IMR-90 (cell line): Measurements from ENCODE around the gene GSG1L. TPM values are rescaled to one million over a fixed set of nuclear protein-coding genes. Genes with fewer than 3 reads are reported as not detected.

Experiments
- ATAC-seq: fragments of 200-7000 bp; cut with Tn5 transposase; 2 replicates; pipeline ENCODE4 v1.9.1; 2020; ENCODE audit warnings: low read depth, mild to moderate bottlenecking, moderate library complexity
- BruUV-seq: library from RNA; stranded (reverse); fragments of 400-500 nt; replicated peaks from 2 replicates; lab custom pipeline; 2021; lab: Mats Ljungman, UMichigan
- CTCF ChIA-PET: fragments of 300-600 bp; formaldehyde crosslinking; extraction: SDS; loops from one replicate; lab custom pipeline; 2021; ENCODE audit warnings: antibody characterized with exemption; lab: Yijun Ruan, JAX
- POLR2A ChIA-PET: fragments of 300-600 bp; sonication (Branson Sonifier 250); formaldehyde crosslinking; loops from one replicate; lab custom pipeline; 2022; ENCODE audit warnings: antibody characterized with exemption; ENCODE audit not compliant: unreplicated experiment; lab: Charles Lee
- DNase-seq: peaks from one replicate; pipeline ENCODE4 v3.0.0; 2013
- H2AFZ ChIP-seq: replicated peaks from 2 replicates; pipeline ENCODE3; 2013; ENCODE audit warnings: low read length, mild to moderate bottlenecking; ENCODE audit not compliant: poor library complexity
- H2AK5ac ChIP-seq: 2 replicates; pipeline ENCODE4 v1.6.1; 2013; ENCODE audit warnings: low read depth, low read length, inconsistent platforms
- H2AK9ac ChIP-seq: replicated peaks from 2 replicates; pipeline ENCODE3; 2013; ENCODE audit warnings: mild to moderate bottlenecking, low read depth, low read length, moderate library complexity; ENCODE audit not compliant: poor library complexity
- H2BK120ac ChIP-seq: 2 replicates; pipeline ENCODE4 v1.6.1; 2013; ENCODE audit warnings: low read depth, low read length, inconsistent platforms
- H2BK15ac ChIP-seq: 3 replicates; pipeline ENCODE4 v1.6.1; 2013; ENCODE audit warnings: low read depth, low read length, inconsistent platforms
- H2BK20ac ChIP-seq: 2 replicates; pipeline ENCODE4 v1.6.1; 2013; ENCODE audit warnings: low read depth, mild to moderate bottlenecking, inconsistent platforms, low read length, moderate library complexity
- H2BK5ac ChIP-seq: 2 replicates; pipeline ENCODE4 v1.6.1; 2013; ENCODE audit warnings: mild to moderate bottlenecking, low read depth, low read length, inconsistent platforms; ENCODE audit not compliant: poor library complexity, severe bottlenecking
- H3K14ac ChIP-seq: replicated peaks from 2 replicates; pipeline ENCODE4 v1.6.1; 2013; ENCODE audit warnings: low read depth, low read length, inconsistent platforms
- H3K18ac ChIP-seq: 2 replicates; pipeline ENCODE4 v1.6.1; 2013; ENCODE audit warnings: low read depth, low read length, control low read depth
- H3K23ac ChIP-seq: 2 replicates; pipeline ENCODE4 v1.6.1; 2013; ENCODE audit warnings: low read depth, low read length, inconsistent platforms
- H3K27ac ChIP-seq: 2 replicates; pipeline ENCODE4 v1.5.1; 2013; ENCODE audit warnings: mild to moderate bottlenecking, control low read depth, low read length; ENCODE audit not compliant: insufficient read depth
- H3K27me3 ChIP-seq: 2 replicates; pipeline ENCODE4 v1.6.1; 2013; ENCODE audit warnings: low read length; ENCODE audit not compliant: control insufficient read depth, insufficient read depth
- H3K36me3 ChIP-seq: 2 replicates; pipeline ENCODE4 v1.6.1; 2013; ENCODE audit warnings: low read length, mixed read lengths; ENCODE audit not compliant: control insufficient read depth, insufficient read depth
- H3K4ac ChIP-seq: 2 replicates; pipeline ENCODE4 v1.6.1; 2013; ENCODE audit warnings: low read depth, low read length, inconsistent platforms
- H3K4me1 ChIP-seq: 2 replicates; pipeline ENCODE4 v1.6.1; 2013; ENCODE audit warnings: low read length, mixed read lengths; ENCODE audit not compliant: control insufficient read depth, insufficient read depth
- H3K4me2 ChIP-seq: 2 replicates; pipeline ENCODE4 v1.6.1; 2013; ENCODE audit warnings: low read depth, mild to moderate bottlenecking, control low read depth, low read length, moderate library complexity
- H3K4me3 ChIP-seq: 2 replicates; pipeline ENCODE4 v1.5.1; 2013; ENCODE audit warnings: low read depth, mild to moderate bottlenecking, control low read depth, low read length, moderate library complexity; ENCODE audit not compliant: insufficient read depth
- H3K56ac ChIP-seq: 2 replicates; pipeline ENCODE4 v1.6.1; 2013; ENCODE audit warnings: low read length, inconsistent platforms; ENCODE audit not compliant: insufficient read depth; ENCODE audit errors: extremely low read depth
- H3K79me1 ChIP-seq, 2 experiments: 2 replicates each; pipeline ENCODE4 v1.6.1; 2013; ENCODE audit warnings: low read length in 2 of 2, inconsistent platforms in 1 of 2, low read depth in 1 of 2
- H3K9ac ChIP-seq: 2 replicates; pipeline ENCODE4 v1.6.1; 2013; ENCODE audit warnings: low read depth, low read length, control low read depth
- H3K9me1 ChIP-seq: 2 replicates; pipeline ENCODE4 v1.6.1; 2013; ENCODE audit warnings: low read length, inconsistent platforms; ENCODE audit not compliant: insufficient read depth
- H3K9me3 ChIP-seq: 2 replicates; pipeline ENCODE4 v1.6.1; 2013; ENCODE audit warnings: low read length; ENCODE audit not compliant: control insufficient read depth, insufficient read depth
- H4K20me1 ChIP-seq: 2 replicates; pipeline ENCODE4 v1.6.1; 2013; ENCODE audit warnings: low read length, inconsistent platforms; ENCODE audit not compliant: insufficient read depth
- H4K5ac ChIP-seq: 2 replicates; pipeline ENCODE4 v1.6.1; 2013; ENCODE audit warnings: mild to moderate bottlenecking, low read depth, low read length, control low read depth
- H4K8ac ChIP-seq, 2 experiments: 2 replicates each; pipeline ENCODE4 v1.6.1; 2013; ENCODE audit warnings: low read depth in 2 of 2, low read length in 2 of 2, control low read depth in 1 of 2, inconsistent platforms in 1 of 2
- H4K91ac ChIP-seq: 2 replicates; pipeline ENCODE4 v1.6.1; 2013; ENCODE audit warnings: low read depth, low read length, inconsistent platforms; ENCODE audit not compliant: insufficient read depth
- CHD1 ChIP-seq: IDR thresholded peaks from 2 replicates; pipeline ENCODE4 v1.6.1; 2012; ENCODE audit warnings: low read depth, low read length, improper control_type of control experiment
- MAFK ChIP-seq: IDR thresholded peaks from 2 replicates; pipeline ENCODE4 v1.6.1; 2012; ENCODE audit warnings: low read depth, low read length, improper control_type of control experiment
- NFE2L2 ChIP-seq: fragments of 150-350 bp; IDR thresholded peaks from 2 replicates; pipeline ENCODE4 v1.6.1; 2016; ENCODE audit warnings: low read depth, mild to moderate bottlenecking, low read length
- RAD21 ChIP-seq: IDR thresholded peaks from 2 replicates; pipeline ENCODE4 v1.6.1; 2012; ENCODE audit warnings: low read length, improper control_type of control experiment
- RCOR1 ChIP-seq: IDR thresholded peaks from 2 replicates; pipeline ENCODE4 v1.6.1; 2012; ENCODE audit warnings: mild to moderate bottlenecking, low read length, improper control_type of control experiment; ENCODE audit not compliant: insufficient replicate concordance
- RFX5 ChIP-seq: IDR thresholded peaks from 2 replicates; pipeline ENCODE4 v1.8.0; 2012; ENCODE audit warnings: low read depth, mild to moderate bottlenecking, low read length, moderate library complexity
- SMC3 ChIP-seq: fragments of 150-350 bp; IDR thresholded peaks from 2 replicates; pipeline ENCODE4 v1.6.1; 2016; ENCODE audit warnings: low read depth, mild to moderate bottlenecking, antibody characterized with exemption, low read length, moderate library complexity
- WGBS, 2 experiments: methylation state at CpG; one replicate each; pipeline versions ENCODE4 v1.1.5 to v1.1.7; 2013; ENCODE audit warnings: missing lambda C conversion rate in 2 of 2; ENCODE audit not compliant: insufficient read length in 1 of 2; ENCODE audit errors: extremely low coverage in 2 of 2; 5-methylcytosine and 5-hydroxymethylcytosine counted together
- dilution Hi-C: fragments of 300-500 bp; cut with HindIII; formaldehyde crosslinking; loops from one replicate; pipeline ENCODE4 v1.14.3; 2018; ENCODE audit warnings: low sequenced_read_pairs; ENCODE audit not compliant: unreplicated experiment
- in situ Hi-C: fragments of 300-500 bp; cut with MboI; formaldehyde crosslinking; loops from 3 replicates; pipeline ENCODE4 v1.14.3; 2019; ENCODE audit warnings: low sequenced_read_pairs, inconsistent platforms, mixed read lengths
- intact Hi-C: fragments of 100-400 bp; cut with micrococcal nuclease; formaldehyde crosslinking; loops from 2 replicates; pipeline ENCODE4 v1.10.0; 2022
- polyA plus RNA-seq, 3 experiments: library from polyadenylated mRNA; depleted of rRNA; stranded (reverse); fragments of >200 nt; gene quantifications; 2 replicates each; pipeline ENCODE4 v1.2.3, GENCODE V29; 2012; ENCODE audit warnings: low replicate concordance in 1 of 3
- total RNA-seq: library from RNA; depleted of rRNA; stranded (reverse); fragments of >200 nt; gene quantifications from 2 replicates; pipeline ENCODE4 v1.2.3, GENCODE V29; 2012
- TF ChIP-seq, protein P1 (sequence below): fragments of 150-350 bp; IDR thresholded peaks from 2 replicates; pipeline ENCODE4 v1.6.1; 2017; ENCODE audit warnings: mild to moderate bottlenecking, antibody characterized with exemption, low read length, low read depth
- TF ChIP-seq, protein P2 (sequence below): fragments of 150-350 bp; IDR thresholded peaks from 2 replicates; pipeline ENCODE4 v1.6.1; 2016; ENCODE audit warnings: low read depth, mild to moderate bottlenecking, low read length, moderate library complexity, borderline replicate concordance

GSG1L gene
- total and polyA plus RNA-seq, 2 of the 4 experiments (the other 2 are of a cell fraction), result not detected

DNA sequence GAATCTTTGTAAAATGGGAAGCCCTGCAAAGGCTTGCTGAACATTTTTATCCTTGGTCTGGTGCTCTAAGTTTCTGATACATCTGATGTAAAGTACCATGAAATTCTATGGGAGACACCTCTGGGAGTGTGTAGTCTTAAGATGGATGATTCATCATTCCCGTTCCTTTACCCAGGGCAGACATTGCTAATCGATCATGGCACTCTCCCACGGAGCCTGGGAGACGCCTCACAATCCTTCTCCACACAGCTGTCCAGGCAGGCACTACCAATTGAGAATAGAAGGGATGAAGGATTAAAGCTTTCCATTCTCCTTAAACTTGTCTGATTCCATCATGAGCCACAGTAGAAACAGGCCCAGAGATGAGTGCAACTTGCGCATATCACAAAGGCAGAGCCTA is 144.8 kb downstream of the GSG1L start:
- Histone ChIP-seq H4K20me1 (no peaks in the 10 kb centered on the region), H3K4me3 (no peak overlapping the region), H3K27ac (no peak overlapping the region), H2BK120ac (no peak overlapping the region), H3K9ac (no peak overlapping the region), H2AK9ac (no peak overlapping the region), H2AFZ (no peak overlapping the region), H3K9me1 (no peaks in the 10 kb centered on the region), H3K23ac (no peak overlapping the region), H2BK5ac (no peak overlapping the region), H4K5ac (no peak overlapping the region), H3K4ac (no peak overlapping the region), H3K4me2 (no peak overlapping the region), H3K56ac (no peak overlapping the region), H4K91ac (no peak overlapping the region), H3K9me3 (no peaks in the 10 kb centered on the region), H3K4me1 (no peaks in the 10 kb centered on the region), H3K27me3 (peaks cover 2% of the 10 kb centered on the region; the same call in 1 of the 2 replicates), H3K79me1 (no peaks in the 10 kb centered on the region), H2BK20ac (no peak overlapping the region), H3K18ac (no peak overlapping the region), H2AK5ac (no peak overlapping the region), H4K8ac (no peak overlapping the region), H3K36me3 (no peaks in the 10 kb centered on the region), H3K14ac (no peak overlapping the region), H2BK15ac (no peak overlapping the region)
- DNase-seq (peak; percentile 4), ATAC-seq (no peak)
- POLR2A ChIA-PET, result no interaction called here
- intact Hi-C loops (no loop called here), dilution Hi-C loops (no loop called here), in situ Hi-C loops (no loop called here)
- TF ChIP-seq RCOR1, result no peak
- TF ChIP-seq, protein P1, sequence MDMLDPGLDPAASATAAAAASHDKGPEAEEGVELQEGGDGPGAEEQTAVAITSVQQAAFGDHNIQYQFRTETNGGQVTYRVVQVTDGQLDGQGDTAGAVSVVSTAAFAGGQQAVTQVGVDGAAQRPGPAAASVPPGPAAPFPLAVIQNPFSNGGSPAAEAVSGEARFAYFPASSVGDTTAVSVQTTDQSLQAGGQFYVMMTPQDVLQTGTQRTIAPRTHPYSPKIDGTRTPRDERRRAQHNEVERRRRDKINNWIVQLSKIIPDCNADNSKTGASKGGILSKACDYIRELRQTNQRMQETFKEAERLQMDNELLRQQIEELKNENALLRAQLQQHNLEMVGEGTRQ, result no peak
- TF ChIP-seq MAFK, result no peak
- no peak for TF ChIP-seq NFE2L2
- TF ChIP-seq CHD1, result no peak
- TF ChIP-seq RFX5, result no peak
- TF ChIP-seq, protein P2, sequence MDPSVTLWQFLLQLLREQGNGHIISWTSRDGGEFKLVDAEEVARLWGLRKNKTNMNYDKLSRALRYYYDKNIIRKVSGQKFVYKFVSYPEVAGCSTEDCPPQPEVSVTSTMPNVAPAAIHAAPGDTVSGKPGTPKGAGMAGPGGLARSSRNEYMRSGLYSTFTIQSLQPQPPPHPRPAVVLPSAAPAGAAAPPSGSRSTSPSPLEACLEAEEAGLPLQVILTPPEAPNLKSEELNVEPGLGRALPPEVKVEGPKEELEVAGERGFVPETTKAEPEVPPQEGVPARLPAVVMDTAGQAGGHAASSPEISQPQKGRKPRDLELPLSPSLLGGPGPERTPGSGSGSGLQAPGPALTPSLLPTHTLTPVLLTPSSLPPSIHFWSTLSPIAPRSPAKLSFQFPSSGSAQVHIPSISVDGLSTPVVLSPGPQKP, result no peak
- TF ChIP-seq SMC3, result no peak
- TF ChIP-seq RAD21, result no peak
- WGBS, 2 experiments, result no CpG with 5 or more reads among the region's 5 CpGs
- CTCF ChIA-PET, result no interaction called here
- BruUV-seq, result no TSS peak
